SK-N-SH (cell line): ENCODE data around the gene POLR1A. TPM values are rescaled to one million over a fixed set of nuclear protein-coding genes. Genes with fewer than 3 reads are reported as not detected.
A peak's percentile ranks its signal among the peaks of the same experiment; 100 is the strongest.

Experiments used
- CTCF ChIA-PET: fragments of 300-600, 350-600 bp; formaldehyde crosslinking; extraction: SDS; loops from one replicate; lab custom pipeline; 2021; lab: Yijun Ruan, JAX
- POLR2A ChIA-PET: fragments of 350-600 bp; sonication (Branson Sonifier 250); formaldehyde crosslinking; extraction: SDS; loops from one replicate; lab custom pipeline; 2020; ENCODE audit warnings: antibody characterized with exemption, inconsistent platforms; lab: Yijun Ruan, JAX
- DNase-seq: peaks from one replicate; pipeline ENCODE4 v3.0.0; 2012
- H2AFZ ChIP-seq: fragments of 200-600 bp; sonication (generic); 2 replicates; pipeline ENCODE4 v1.8.1; 2016; ENCODE audit warnings: antibody characterized with exemption, mild to moderate bottlenecking, low read depth
- H3F3A ChIP-seq: fragments of 200-600 bp; sonication (generic); replicated peaks from 2 replicates; pipeline ENCODE3; 2016; ENCODE audit warnings: antibody characterized with exemption, mild to moderate bottlenecking; ENCODE audit not compliant: insufficient read depth
- H3K27ac ChIP-seq, 2 experiments: fragments of 200-500 bp in 1 of 2; fragments of 200-600 bp in 1 of 2; sonication (Bioruptor generic) in 1 of 2; sonication (generic), shearing (Covaris generic) in 1 of 2; 2 replicates each; pipeline versions ENCODE4 v1.5.1 to v1.6.1; 2014 to 2016; ENCODE audit warnings: low read depth in 2 of 2, inconsistent platforms in 1 of 2, low read length in 1 of 2, mild to moderate bottlenecking in 1 of 2, mixed read lengths in 1 of 2
- H3K27me3 ChIP-seq: fragments of 200-600 bp; sonication (generic), shearing (Covaris generic); 2 replicates; pipeline ENCODE4 v1.6.1; 2016; ENCODE audit warnings: mixed run types; ENCODE audit not compliant: insufficient read depth
- H3K36me3 ChIP-seq, 2 experiments: fragments of 200-500 bp in 1 of 2; fragments of 200-600 bp in 1 of 2; sonication (Bioruptor generic) in 1 of 2; sonication (generic) in 1 of 2; replicated peaks in 1 of 2; 2 replicates each; pipeline versions ENCODE3 to v1.5.1; 2014 to 2016; ENCODE audit warnings: low read length in 1 of 2, mild to moderate bottlenecking in 1 of 2; ENCODE audit not compliant: insufficient read depth in 2 of 2, control insufficient read depth in 1 of 2
- H3K4me1 ChIP-seq, 2 experiments: fragments of 200-500 bp in 1 of 2; fragments of 200-600 bp in 1 of 2; sonication (Bioruptor generic) in 1 of 2; sonication (generic), shearing (Covaris generic) in 1 of 2; 2 replicates each; pipeline versions ENCODE4 v1.5.1 to v1.6.1; 2014 to 2016; ENCODE audit warnings: low read depth in 1 of 2, low read length in 1 of 2, mixed run types in 1 of 2; ENCODE audit not compliant: insufficient read depth in 2 of 2, control insufficient read depth in 1 of 2
- H3K4me2 ChIP-seq: fragments of 200-600 bp; sonication (generic), shearing (Covaris generic); 2 replicates; pipeline ENCODE4 v1.6.1; 2017; ENCODE audit warnings: mixed run types
- H3K4me3 ChIP-seq, 2 experiments: fragments of 200-500 bp in 1 of 2; fragments of 200-600 bp in 1 of 2; sonication (Bioruptor generic) in 1 of 2; sonication (generic), shearing (Covaris generic) in 1 of 2; 2 replicates each; pipeline versions ENCODE4 v1.5.1 to v1.8.1; 2014 to 2016; ENCODE audit warnings: low read depth in 2 of 2, inconsistent platforms in 1 of 2, low read length in 1 of 2, mild to moderate bottlenecking in 1 of 2, mixed read lengths in 1 of 2, moderate library complexity in 1 of 2
- H3K79me2 ChIP-seq: fragments of 200-600 bp; sonication (generic); 2 replicates; pipeline ENCODE4 v1.8.1; 2017; ENCODE audit warnings: mild to moderate bottlenecking; ENCODE audit not compliant: insufficient read depth
- H3K9ac ChIP-seq: fragments of 200-600 bp; sonication (generic); 2 replicates; pipeline ENCODE4 v1.6.1; 2017; ENCODE audit warnings: mixed run types
- H3K9me2 ChIP-seq: fragments of 200-600 bp; sonication (generic); 2 replicates; pipeline ENCODE4 v1.6.1; 2017; ENCODE audit warnings: mixed run types
- H3K9me3 ChIP-seq: fragments of 200-600 bp; sonication (generic); 2 replicates; pipeline ENCODE4 v1.6.1; 2017; ENCODE audit warnings: mixed run types, mild to moderate bottlenecking, moderate library complexity
- H4K20me1 ChIP-seq: fragments of 200-600 bp; sonication (generic); 2 replicates; pipeline ENCODE4 v1.6.1; 2017; ENCODE audit warnings: mild to moderate bottlenecking, mixed run types; ENCODE audit not compliant: insufficient read depth
- ELF1 ChIP-seq: IDR thresholded peaks from 2 replicates; pipeline ENCODE4 v1.4.0; 2012
- FOXJ3 ChIP-seq: sonication (generic); formaldehyde crosslinking; IDR thresholded peaks from 2 replicates; pipeline ENCODE4 v1.5.1; 2020; ENCODE audit warnings: mild to moderate bottlenecking, missing genetic modification reagents
- JUND ChIP-seq: IDR thresholded peaks from 2 replicates; pipeline ENCODE4 v1.4.0; 2012
- MXI1 ChIP-seq: IDR thresholded peaks from 2 replicates; pipeline ENCODE4 v1.6.1; 2012; ENCODE audit warnings: mild to moderate bottlenecking, low read depth, low read length, improper control_type of control experiment
- RXRA ChIP-seq: IDR thresholded peaks from 2 replicates; pipeline ENCODE4 v1.4.0; 2012; ENCODE audit warnings: low read depth, mild to moderate bottlenecking, borderline replicate concordance
- SIN3A ChIP-seq: IDR thresholded peaks from 2 replicates; pipeline ENCODE4 v1.6.1; 2012; ENCODE audit warnings: low read depth, mild to moderate bottlenecking, low read length, moderate library complexity, borderline replicate concordance
- SMC3 ChIP-seq: IDR thresholded peaks from 2 replicates; pipeline ENCODE4 v1.6.1; 2012; ENCODE audit warnings: low read depth, low read length, improper control_type of control experiment
- TCF12 ChIP-seq: IDR thresholded peaks from 2 replicates; pipeline ENCODE4 v1.4.0; 2012
- WGBS: methylation state at CpG from one replicate; pipeline ENCODE4 v1.1.6; 2017; ENCODE audit warnings: low lambda C conversion rate; 5-methylcytosine and 5-hydroxymethylcytosine counted together
- polyA plus RNA-seq, 3 experiments: library from polyadenylated mRNA; depleted of rRNA; stranded (reverse); fragments of >200 nt; gene quantifications; 2 replicates each; pipeline ENCODE4 v1.2.3, GENCODE V29; 2012
- TF ChIP-seq, protein P1 (sequence below): IDR thresholded peaks from 2 replicates; pipeline ENCODE4; 2012
- TF ChIP-seq, protein P2 (sequence below): fragments of 150-350 bp; IDR thresholded peaks from 2 replicates; pipeline ENCODE4 v1.6.1; 2017; ENCODE audit warnings: antibody characterized with exemption, low read length, low read depth, borderline replicate concordance
- TF ChIP-seq, protein P3 (sequence below): IDR thresholded peaks from 2 replicates; pipeline ENCODE4 v1.6.1; 2012; ENCODE audit warnings: mild to moderate bottlenecking, low read depth, low read length, moderate library complexity
- TF ChIP-seq, protein P4 (sequence below): fragments of 150-350 bp; IDR thresholded peaks from 2 replicates; pipeline ENCODE4 v1.6.1; 2016; ENCODE audit warnings: mild to moderate bottlenecking, low read depth, low read length

The POLR1A gene
- polyA plus RNA-seq, 1 of the 3 experiments (the other 2 are of a cell fraction) = 6.1 TPM

DNA sequence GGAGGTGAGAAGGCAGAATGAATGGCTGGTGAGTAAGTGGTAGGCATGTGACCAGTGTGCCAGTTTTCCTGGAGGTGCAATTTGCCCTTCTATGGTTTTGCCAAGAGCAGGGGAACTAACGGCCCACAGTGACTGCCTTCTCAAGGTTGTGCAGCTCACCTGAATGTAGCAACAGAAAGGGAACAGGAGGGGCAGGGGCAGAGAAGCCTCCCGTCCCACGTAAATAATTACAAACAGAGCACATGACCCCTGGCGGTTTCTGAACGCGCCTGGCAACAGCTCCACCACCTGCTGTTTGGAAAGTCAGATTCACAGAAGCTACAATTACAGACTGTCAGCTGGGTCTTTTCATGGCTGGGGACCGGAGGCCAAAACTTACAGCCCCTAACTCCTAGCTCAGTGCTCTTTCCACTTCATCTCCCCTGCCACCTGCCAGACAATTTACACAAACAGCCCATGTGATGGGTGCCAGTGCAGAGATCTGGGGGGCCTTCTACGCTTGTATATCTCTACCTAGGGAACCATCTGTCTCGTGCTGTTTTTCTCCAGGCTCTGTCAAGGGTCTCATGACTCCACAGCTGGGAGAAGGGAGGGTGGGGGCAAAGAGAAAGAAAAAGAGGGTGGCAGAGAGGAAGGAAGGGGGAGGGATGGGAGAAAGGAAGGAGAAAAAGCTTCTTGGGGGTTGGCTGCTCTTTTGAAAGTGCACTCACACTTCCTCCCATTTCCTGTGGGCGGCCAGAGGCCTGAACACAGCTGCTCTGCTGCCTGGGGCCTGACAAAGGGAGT lies 69.6 kb downstream of the POLR1A start:
- TF ChIP-seq RXRA (no peak), ELF1 (no peak), SIN3A (no peak), FOXJ3 (CRISPR knock-in tag) (no peak), JUND (no peak), SMC3 (no peak), TCF12 (no peak), MXI1 (no peak)
- TF ChIP-seq, protein P1, sequence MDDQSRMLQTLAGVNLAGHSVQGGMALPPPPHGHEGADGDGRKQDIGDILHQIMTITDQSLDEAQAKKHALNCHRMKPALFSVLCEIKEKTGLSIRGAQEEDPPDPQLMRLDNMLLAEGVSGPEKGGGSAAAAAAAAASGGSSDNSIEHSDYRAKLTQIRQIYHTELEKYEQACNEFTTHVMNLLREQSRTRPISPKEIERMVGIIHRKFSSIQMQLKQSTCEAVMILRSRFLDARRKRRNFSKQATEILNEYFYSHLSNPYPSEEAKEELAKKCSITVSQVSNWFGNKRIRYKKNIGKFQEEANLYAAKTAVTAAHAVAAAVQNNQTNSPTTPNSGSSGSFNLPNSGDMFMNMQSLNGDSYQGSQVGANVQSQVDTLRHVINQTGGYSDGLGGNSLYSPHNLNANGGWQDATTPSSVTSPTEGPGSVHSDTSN = no peak
- TF ChIP-seq, protein P2, sequence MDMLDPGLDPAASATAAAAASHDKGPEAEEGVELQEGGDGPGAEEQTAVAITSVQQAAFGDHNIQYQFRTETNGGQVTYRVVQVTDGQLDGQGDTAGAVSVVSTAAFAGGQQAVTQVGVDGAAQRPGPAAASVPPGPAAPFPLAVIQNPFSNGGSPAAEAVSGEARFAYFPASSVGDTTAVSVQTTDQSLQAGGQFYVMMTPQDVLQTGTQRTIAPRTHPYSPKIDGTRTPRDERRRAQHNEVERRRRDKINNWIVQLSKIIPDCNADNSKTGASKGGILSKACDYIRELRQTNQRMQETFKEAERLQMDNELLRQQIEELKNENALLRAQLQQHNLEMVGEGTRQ = no peak
- TF ChIP-seq, protein P3, sequence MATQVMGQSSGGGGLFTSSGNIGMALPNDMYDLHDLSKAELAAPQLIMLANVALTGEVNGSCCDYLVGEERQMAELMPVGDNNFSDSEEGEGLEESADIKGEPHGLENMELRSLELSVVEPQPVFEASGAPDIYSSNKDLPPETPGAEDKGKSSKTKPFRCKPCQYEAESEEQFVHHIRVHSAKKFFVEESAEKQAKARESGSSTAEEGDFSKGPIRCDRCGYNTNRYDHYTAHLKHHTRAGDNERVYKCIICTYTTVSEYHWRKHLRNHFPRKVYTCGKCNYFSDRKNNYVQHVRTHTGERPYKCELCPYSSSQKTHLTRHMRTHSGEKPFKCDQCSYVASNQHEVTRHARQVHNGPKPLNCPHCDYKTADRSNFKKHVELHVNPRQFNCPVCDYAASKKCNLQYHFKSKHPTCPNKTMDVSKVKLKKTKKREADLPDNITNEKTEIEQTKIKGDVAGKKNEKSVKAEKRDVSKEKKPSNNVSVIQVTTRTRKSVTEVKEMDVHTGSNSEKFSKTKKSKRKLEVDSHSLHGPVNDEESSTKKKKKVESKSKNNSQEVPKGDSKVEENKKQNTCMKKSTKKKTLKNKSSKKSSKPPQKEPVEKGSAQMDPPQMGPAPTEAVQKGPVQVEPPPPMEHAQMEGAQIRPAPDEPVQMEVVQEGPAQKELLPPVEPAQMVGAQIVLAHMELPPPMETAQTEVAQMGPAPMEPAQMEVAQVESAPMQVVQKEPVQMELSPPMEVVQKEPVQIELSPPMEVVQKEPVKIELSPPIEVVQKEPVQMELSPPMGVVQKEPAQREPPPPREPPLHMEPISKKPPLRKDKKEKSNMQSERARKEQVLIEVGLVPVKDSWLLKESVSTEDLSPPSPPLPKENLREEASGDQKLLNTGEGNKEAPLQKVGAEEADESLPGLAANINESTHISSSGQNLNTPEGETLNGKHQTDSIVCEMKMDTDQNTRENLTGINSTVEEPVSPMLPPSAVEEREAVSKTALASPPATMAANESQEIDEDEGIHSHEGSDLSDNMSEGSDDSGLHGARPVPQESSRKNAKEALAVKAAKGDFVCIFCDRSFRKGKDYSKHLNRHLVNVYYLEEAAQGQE = no peak
- TF ChIP-seq, protein P4, sequence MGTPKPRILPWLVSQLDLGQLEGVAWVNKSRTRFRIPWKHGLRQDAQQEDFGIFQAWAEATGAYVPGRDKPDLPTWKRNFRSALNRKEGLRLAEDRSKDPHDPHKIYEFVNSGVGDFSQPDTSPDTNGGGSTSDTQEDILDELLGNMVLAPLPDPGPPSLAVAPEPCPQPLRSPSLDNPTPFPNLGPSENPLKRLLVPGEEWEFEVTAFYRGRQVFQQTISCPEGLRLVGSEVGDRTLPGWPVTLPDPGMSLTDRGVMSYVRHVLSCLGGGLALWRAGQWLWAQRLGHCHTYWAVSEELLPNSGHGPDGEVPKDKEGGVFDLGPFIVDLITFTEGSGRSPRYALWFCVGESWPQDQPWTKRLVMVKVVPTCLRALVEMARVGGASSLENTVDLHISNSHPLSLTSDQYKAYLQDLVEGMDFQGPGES = no peak
- Histone ChIP-seq H3F3A (no peaks in the 10 kb centered on the region), H3K9ac (no peak overlapping the region; the same call in 1 of the 2 replicates), H3K9me2 (no peaks in the 10 kb centered on the region), H3K27me3 (no peaks in the 10 kb centered on the region), H3K4me2 (no peak overlapping the region), H3K79me2 (no peaks in the 10 kb centered on the region), H3K4me3 (no peak overlapping the region), H3K4me1 (peaks cover 11 to 36% of the 10 kb centered on the region in 2 experiments), H4K20me1 (no peaks in the 10 kb centered on the region), H2AFZ (no peak overlapping the region), H3K9me3 (no peaks in the 10 kb centered on the region), H3K36me3 (peaks cover 12 to 64% of the 10 kb centered on the region in 2 experiments), H3K27ac (peak overlapping the region; percentile 10 to 44; a peak in 3 of 4 replicates)
- 72% methylated on average over 10 of the region's 10 CpGs for WGBS
- POLR2A ChIA-PET = interaction anchor here (0.8 kb wide), 1 partner anchor 30 kb away, joined by 3 read pairs; no protein-coding TSS in a partner anchor
- DNase-seq = peak; percentile 63
- CTCF ChIA-PET = interaction anchor here (0.9 to 4.8 kb wide), 7 partner anchors 11 to 307 kb away, joined by 3 to 17 read pairs (median 4); partner anchors contain the start of gene ST3GAL5
